Measurements from ENCODE around the gene REXO1. TPM values are rescaled to one million over a fixed set of nuclear protein-coding genes. Genes with fewer than 3 reads are reported as not detected.

Gene REXO1
- total and polyA plus RNA-seq, 2 experiments from 2014 or later: 20.2 to 90.1 TPM

DNA sequence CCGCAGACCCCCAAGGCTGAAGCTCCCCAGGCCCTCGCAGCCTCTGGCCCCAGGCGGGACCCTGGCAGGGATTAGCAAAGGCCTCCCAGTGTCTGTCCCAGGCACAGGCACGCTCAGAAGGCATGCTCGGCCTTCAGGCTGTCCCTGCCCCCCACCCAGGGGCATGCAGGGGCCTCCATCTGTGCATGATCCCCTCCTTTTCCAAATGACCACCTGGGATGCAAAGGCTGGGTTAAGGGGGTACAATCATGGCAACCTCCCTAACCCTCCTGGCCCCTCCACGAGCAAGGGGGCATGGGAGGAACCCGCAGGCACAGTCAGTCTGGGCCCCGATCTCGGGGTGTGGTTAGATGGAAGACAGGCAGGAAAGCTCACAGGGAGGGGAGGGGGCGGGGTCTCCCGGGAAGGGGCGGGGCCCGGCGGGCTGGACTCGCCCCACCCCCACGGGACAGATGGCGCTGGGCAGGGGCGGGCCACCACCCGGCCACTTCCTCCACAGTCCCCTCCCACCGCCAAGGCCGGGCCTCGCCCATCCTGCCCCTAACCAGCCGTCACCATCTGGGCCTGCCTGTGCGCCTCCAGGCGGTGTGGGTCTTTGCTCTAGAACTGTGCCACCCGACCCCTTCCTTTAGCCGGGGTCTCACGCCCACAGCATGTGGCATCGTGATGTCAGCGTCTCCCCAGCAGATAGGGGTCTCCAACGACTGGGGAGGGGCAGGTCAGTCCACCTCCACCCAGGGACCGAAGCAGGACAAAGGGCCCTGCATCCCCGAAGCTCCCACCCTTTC, 7.0 kb upstream of the REXO1 start:
- H3K9me3 Mint-ChIP-seq: no peaks in the 10 kb centered on the region
- H3K27me3 Mint-ChIP-seq (ENCODE audit: insufficient read depth, low read depth, poor library complexity): peaks cover 21% of the 10 kb centered on the region
- peak; percentile 65 for ATAC-seq
- Histone ChIP-seq H3K9me2 (ENCODE audit: insufficient read depth) (no peaks in the 10 kb centered on the region), H2AFZ (no peak overlapping the region), H4K20me1 (replicated peaks; ENCODE audit: insufficient read depth) (peaks cover 14% of the 10 kb centered on the region; the same call in 1 of the 2 replicates), H3K4me2 (peak overlapping the region; percentile 98), H3K4me3 (peak overlapping the region; percentile 74), H3K79me2 (replicated peaks; ENCODE audit: insufficient read depth) (peaks cover 33% of the 10 kb centered on the region), H3F3A (replicated peaks; ENCODE audit: low read depth) (peaks cover 14% of the 10 kb centered on the region), H3K27me3 (ENCODE audit: insufficient read depth) (no peaks in the 10 kb centered on the region), H3K36me3 (ENCODE audit: insufficient read depth) (no peaks in the 10 kb centered on the region), H3K27ac (ENCODE audit: low read depth) (peak overlapping the region; percentile 88), H3K4me1 (ENCODE audit: insufficient read depth) (peaks cover 50% of the 10 kb centered on the region)
- H3K27ac Mint-ChIP-seq: peak overlapping the region; percentile 93
- peak overlapping the region; percentile 62 for H3K4me3 Mint-ChIP-seq
- TF ChIP-seq POLR2AphosphoS5 (IDR thresholded peaks at IDR 0.05; ENCODE audit: low read depth) (peak; percentile 64; the same call in 1 of the 2 replicates), ZNF114 (CRISPR knock-in tag; IDR thresholded peaks at IDR 0.05) (no peak)
- TF ChIP-seq, protein P1, sequence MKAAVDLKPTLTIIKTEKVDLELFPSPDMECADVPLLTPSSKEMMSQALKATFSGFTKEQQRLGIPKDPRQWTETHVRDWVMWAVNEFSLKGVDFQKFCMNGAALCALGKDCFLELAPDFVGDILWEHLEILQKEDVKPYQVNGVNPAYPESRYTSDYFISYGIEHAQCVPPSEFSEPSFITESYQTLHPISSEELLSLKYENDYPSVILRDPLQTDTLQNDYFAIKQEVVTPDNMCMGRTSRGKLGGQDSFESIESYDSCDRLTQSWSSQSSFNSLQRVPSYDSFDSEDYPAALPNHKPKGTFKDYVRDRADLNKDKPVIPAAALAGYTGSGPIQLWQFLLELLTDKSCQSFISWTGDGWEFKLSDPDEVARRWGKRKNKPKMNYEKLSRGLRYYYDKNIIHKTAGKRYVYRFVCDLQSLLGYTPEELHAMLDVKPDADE (IDR thresholded peaks at IDR 0.05): no peak
- TF ChIP-seq, protein P2, sequence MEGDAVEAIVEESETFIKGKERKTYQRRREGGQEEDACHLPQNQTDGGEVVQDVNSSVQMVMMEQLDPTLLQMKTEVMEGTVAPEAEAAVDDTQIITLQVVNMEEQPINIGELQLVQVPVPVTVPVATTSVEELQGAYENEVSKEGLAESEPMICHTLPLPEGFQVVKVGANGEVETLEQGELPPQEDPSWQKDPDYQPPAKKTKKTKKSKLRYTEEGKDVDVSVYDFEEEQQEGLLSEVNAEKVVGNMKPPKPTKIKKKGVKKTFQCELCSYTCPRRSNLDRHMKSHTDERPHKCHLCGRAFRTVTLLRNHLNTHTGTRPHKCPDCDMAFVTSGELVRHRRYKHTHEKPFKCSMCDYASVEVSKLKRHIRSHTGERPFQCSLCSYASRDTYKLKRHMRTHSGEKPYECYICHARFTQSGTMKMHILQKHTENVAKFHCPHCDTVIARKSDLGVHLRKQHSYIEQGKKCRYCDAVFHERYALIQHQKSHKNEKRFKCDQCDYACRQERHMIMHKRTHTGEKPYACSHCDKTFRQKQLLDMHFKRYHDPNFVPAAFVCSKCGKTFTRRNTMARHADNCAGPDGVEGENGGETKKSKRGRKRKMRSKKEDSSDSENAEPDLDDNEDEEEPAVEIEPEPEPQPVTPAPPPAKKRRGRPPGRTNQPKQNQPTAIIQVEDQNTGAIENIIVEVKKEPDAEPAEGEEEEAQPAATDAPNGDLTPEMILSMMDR (conservative IDR thresholded peaks at IDR 0.05; ENCODE audit: low read depth in 2 of 2): peak in 1 of 2 experiments; percentile 10; a peak in 1 of 4 replicates
- peak; percentile 97 for DNase-seq (ENCODE audit: low spot score)
- peaks cover 52% of the 10 kb centered on the region for H3K4me1 Mint-ChIP-seq
- H3K36me3 Mint-ChIP-seq (ENCODE audit: low read depth): peaks cover 5% of the 10 kb centered on the region; the same call in 2 of the 3 replicates

DNA sequence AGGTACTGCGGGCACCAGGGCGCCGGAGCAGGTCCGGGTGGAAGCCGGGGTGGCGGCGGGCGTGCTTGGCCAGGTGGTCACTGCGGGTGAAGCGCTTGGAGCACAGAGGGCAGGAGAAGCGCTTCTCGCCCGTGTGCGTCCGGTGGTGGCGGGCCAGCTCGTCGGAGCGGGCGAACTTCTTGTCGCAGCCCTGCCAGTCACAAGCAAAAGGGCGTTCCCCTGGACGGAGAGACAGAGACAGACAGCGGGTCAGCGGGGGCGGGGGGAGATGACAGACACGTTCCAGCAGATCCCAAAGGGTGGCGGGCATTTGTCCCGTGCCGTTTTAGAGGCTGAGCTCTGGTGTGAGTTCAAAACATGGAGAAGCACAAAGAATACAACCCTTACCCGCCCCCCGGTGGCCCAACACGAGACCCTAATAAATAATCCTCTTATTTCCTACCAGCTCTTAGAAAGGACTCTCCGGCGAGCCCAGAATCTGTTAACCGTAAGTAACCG, 6.3 kb upstream of the REXO1 start:
- Histone ChIP-seq H3K4me3 (peak overlapping the region; percentile 52), H3K27ac (ENCODE audit: low read depth) (peak overlapping the region; percentile 88), H3K79me2 (replicated peaks; ENCODE audit: insufficient read depth) (peaks cover 27% of the 10 kb centered on the region), H2AFZ (no peak overlapping the region), H3K27me3 (ENCODE audit: insufficient read depth) (no peaks in the 10 kb centered on the region), H3K4me2 (peak overlapping the region; percentile 86), H4K20me1 (replicated peaks; ENCODE audit: insufficient read depth) (peaks cover 13% of the 10 kb centered on the region; the same call in 1 of the 2 replicates), H3F3A (replicated peaks; ENCODE audit: low read depth) (peaks cover 21% of the 10 kb centered on the region), H3K9me2 (ENCODE audit: insufficient read depth) (no peaks in the 10 kb centered on the region), H3K4me1 (ENCODE audit: insufficient read depth) (peaks cover 44% of the 10 kb centered on the region), H3K36me3 (ENCODE audit: insufficient read depth) (no peaks in the 10 kb centered on the region)
- Mint-ChIP-seq H3K4me1 (peaks cover 55% of the 10 kb centered on the region), H3K36me3 (ENCODE audit: low read depth) (peaks cover 5% of the 10 kb centered on the region; the same call in 2 of the 3 replicates), H3K4me3 (peak overlapping the region; percentile 62), H3K27me3 (ENCODE audit: insufficient read depth, low read depth, poor library complexity) (peaks cover 25% of the 10 kb centered on the region), H3K9me3 (no peaks in the 10 kb centered on the region), H3K27ac (peak overlapping the region; percentile 93)
- TF ChIP-seq JUNB (IDR thresholded peaks at IDR 0.05; ENCODE audit: unreplicated experiment): no peak
- TF ChIP-seq, protein P2 (conservative IDR thresholded peaks at IDR 0.05; ENCODE audit: low read depth in 2 of 2): 0 out of 4 replicates have a peak, but pooled peaks have one; percentile 0 to 15
- ATAC-seq: no peak
- DNase-seq (ENCODE audit: low spot score): peak; percentile 56
